Central memory CD4-positive, alpha-beta T cell (primary cell): ENCODE measurements around the gene ZNF497.
"Not testable (repeated sequence)": the region's sequence is repeated elsewhere in the genome, so short reads cannot be mapped to it uniquely, and the experiment has no call there.

Source experiments
- DNase-seq: peaks from one replicate; pipeline ENCODE4 v3.0.0; 2022

Gene ZNF497

GRCh38 chr19:58366585-58367430 is 4.3 kb upstream of the ZNF497 start:
- DNase-seq, result no peak

- no peak for DNase-seq
These were observed 1.6 kb upstream of the ZNF497 start for GRCh38 chr19:58364146-58364545.

- no peak for DNase-seq
These were observed 665 bp downstream of the ZNF497 start for GRCh38 chr19:58361900-58362271.

GRCh38 chr19:58357481-58358145 is 4.9 kb downstream of the ZNF497 start:
- no peak for DNase-seq

GRCh38 chr19:58356766-58357480 is 5.6 kb downstream of the ZNF497 start:
- no peak for DNase-seq

GRCh38 chr19:58355908-58356765 is 6.4 kb downstream of the ZNF497 start:
- peak; percentile 41 for DNase-seq

GRCh38 chr19:58355215-58355796 is 7.2 kb downstream of the ZNF497 start:
- DNase-seq, result no peak

- DNase-seq, result no peak
These were observed 8.0 kb downstream of the ZNF497 start for GRCh38 chr19:58354478-58355030.

- no peak for DNase-seq
These were observed 8.7 kb downstream of the ZNF497 start for GRCh38 chr19:58353717-58354477.

- DNase-seq, result no peak
These were observed 9.5 kb downstream of the ZNF497 start, which contains the start of gene A1BG for GRCh38 chr19:58352760-58353671. TSS of gene A1BG (minus strand) at chr19:58353492. CDS start at chr19:58353437, 55 bp downstream.

GRCh38 chr19:58351990-58352755 is 10.4 kb downstream of the ZNF497 start:
- no peak for DNase-seq

GRCh38 chr19:58351558-58351878 is 11.0 kb downstream of the ZNF497 start:
- no peak for DNase-seq

- DNase-seq, result no peak
These were observed 11.5 kb downstream of the ZNF497 start for GRCh38 chr19:58350871-58351557.

GRCh38 chr19:58350001-58350861 is 12.3 kb downstream of the ZNF497 start:
- DNase-seq, result no peak

GRCh38 chr19:58349590-58349989 is 13.0 kb downstream of the ZNF497 start:
- DNase-seq, result no peak

- not testable (repeated sequence) for DNase-seq
These were observed 14.5 kb downstream of the ZNF497 start for GRCh38 chr19:58348080-58348479.
